A673 (cell line): Measurements from ENCODE around the gene RASAL2. TPM values are rescaled to one million over a fixed set of nuclear protein-coding genes. Genes with fewer than 3 reads are reported as not detected.

Source experiments
- BruUV-seq: library from RNA; stranded (reverse); fragments of 400-500 nt; replicated peaks from 2 replicates; lab custom pipeline; 2021; lab: Mats Ljungman, UMichigan
- CTCF ChIA-PET: fragments of 300-600 bp; sonication (Branson Sonifier 250); formaldehyde crosslinking; loops from one replicate; lab custom pipeline; 2022; ENCODE audit warnings: antibody characterized with exemption; lab: Charles Lee
- POLR2A ChIA-PET: fragments of 300-600 bp; sonication (Branson Sonifier 250); formaldehyde crosslinking; loops from one replicate; lab custom pipeline; 2022; ENCODE audit warnings: antibody characterized with exemption; ENCODE audit not compliant: low non-redundant PET; lab: Charles Lee
- DNase-seq: peaks from one replicate; pipeline ENCODE4 v3.0.0-alpha.2; 2015; ENCODE audit warnings: low spot score
- H3K27ac ChIP-seq: fragments of 200-600 bp; sonication (generic); 2 replicates; pipeline ENCODE4 v1.5.1; 2016; ENCODE audit warnings: mixed run types, low read depth, mild to moderate bottlenecking, mixed read lengths, antibody characterized with exemption, low read length; ENCODE audit not compliant: poor library complexity, severe bottlenecking
- H3K27me3 ChIP-seq: fragments of 200-600 bp; sonication (generic); replicated peaks from 2 replicates; pipeline ENCODE4 v1.6.1; 2017; ENCODE audit warnings: mixed run types, low read depth, mild to moderate bottlenecking, mixed read lengths, antibody characterized with exemption, low read length; ENCODE audit not compliant: insufficient read depth, poor library complexity
- H3K36me3 ChIP-seq: fragments of 200-600 bp; sonication (generic); 2 replicates; pipeline ENCODE4 v1.6.1; 2016; ENCODE audit warnings: mixed run types, mild to moderate bottlenecking, mixed read lengths, antibody characterized with exemption, low read length; ENCODE audit not compliant: insufficient read depth, poor library complexity, severe bottlenecking
- H3K4me1 ChIP-seq: fragments of 200-600 bp; sonication (generic); 2 replicates; pipeline ENCODE4 v1.6.1; 2017; ENCODE audit warnings: mixed run types, mild to moderate bottlenecking, mixed read lengths, antibody characterized with exemption, low read length; ENCODE audit not compliant: insufficient read depth, poor library complexity, severe bottlenecking
- H3K4me3 ChIP-seq: fragments of 200-600 bp; sonication (generic); 2 replicates; pipeline ENCODE4 v1.5.1; 2016; ENCODE audit warnings: low read depth, mixed run types, mild to moderate bottlenecking, mixed read lengths, low read length; ENCODE audit not compliant: poor library complexity, severe bottlenecking
- H3K9me3 ChIP-seq: fragments of 200-600 bp; sonication (generic); 2 replicates; pipeline ENCODE4 v1.6.1; 2016; ENCODE audit warnings: mixed run types, low read depth, mild to moderate bottlenecking, mixed read lengths, antibody characterized with exemption, low read length; ENCODE audit not compliant: poor library complexity, severe bottlenecking
- EZH2 ChIP-seq: fragments of 200-600 bp; sonication (generic); IDR thresholded peaks from 2 replicates; pipeline ENCODE4 v1.6.1; 2017; ENCODE audit warnings: borderline replicate concordance, low read depth, mild to moderate bottlenecking, mixed read lengths, antibody characterized with exemption, low read length; ENCODE audit not compliant: poor library complexity, severe bottlenecking
- intact Hi-C: fragments of 100-400 bp; cut with micrococcal nuclease; formaldehyde crosslinking; loops from one replicate; pipeline ENCODE4 v1.10.0; 2022; ENCODE audit not compliant: unreplicated experiment
- total RNA-seq: library from RNA; stranded (reverse); gene quantifications from 2 replicates; pipeline ENCODE4 v1.2.3, GENCODE V29; 2021
- TF ChIP-seq, protein P1 (sequence below): fragments of 300-800, 200-600 bp; sonication (generic); conservative IDR thresholded peaks from 2 replicates; pipeline ENCODE4 v1.5.1; 2017; ENCODE audit warnings: low read depth, mild to moderate bottlenecking, antibody characterized with exemption, low read length, moderate library complexity, mixed read lengths

Gene RASAL2
- total RNA-seq, 1 experiment from 2014 or later: 8.3 TPM

DNA sequence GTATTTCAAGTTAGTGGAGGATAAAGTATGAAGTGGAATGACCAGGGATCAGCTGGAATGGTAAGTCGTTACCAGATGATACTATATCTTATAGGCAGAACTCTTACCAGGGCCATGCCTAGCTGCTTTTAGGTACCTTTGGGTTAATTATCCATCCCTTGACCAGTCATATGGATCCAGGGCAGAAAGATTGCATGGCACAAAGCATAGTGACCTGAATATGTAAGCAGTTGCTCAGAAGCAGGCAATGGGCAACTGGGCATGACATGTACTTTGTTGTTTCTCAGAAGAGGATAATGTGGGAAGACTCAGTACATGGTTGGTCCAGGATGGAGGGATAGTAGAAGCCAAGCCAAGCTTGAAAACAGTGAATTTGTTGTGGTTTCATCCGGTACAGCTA lies 315.6 kb downstream of the RASAL2 start:
- H3K9me3 ChIP-seq: no peaks in the 10 kb centered on the region
- H3K27me3 ChIP-seq: no peaks in the 10 kb centered on the region
- H3K36me3 ChIP-seq: no peaks in the 10 kb centered on the region
- no peak for DNase-seq
- TF ChIP-seq, protein P1, sequence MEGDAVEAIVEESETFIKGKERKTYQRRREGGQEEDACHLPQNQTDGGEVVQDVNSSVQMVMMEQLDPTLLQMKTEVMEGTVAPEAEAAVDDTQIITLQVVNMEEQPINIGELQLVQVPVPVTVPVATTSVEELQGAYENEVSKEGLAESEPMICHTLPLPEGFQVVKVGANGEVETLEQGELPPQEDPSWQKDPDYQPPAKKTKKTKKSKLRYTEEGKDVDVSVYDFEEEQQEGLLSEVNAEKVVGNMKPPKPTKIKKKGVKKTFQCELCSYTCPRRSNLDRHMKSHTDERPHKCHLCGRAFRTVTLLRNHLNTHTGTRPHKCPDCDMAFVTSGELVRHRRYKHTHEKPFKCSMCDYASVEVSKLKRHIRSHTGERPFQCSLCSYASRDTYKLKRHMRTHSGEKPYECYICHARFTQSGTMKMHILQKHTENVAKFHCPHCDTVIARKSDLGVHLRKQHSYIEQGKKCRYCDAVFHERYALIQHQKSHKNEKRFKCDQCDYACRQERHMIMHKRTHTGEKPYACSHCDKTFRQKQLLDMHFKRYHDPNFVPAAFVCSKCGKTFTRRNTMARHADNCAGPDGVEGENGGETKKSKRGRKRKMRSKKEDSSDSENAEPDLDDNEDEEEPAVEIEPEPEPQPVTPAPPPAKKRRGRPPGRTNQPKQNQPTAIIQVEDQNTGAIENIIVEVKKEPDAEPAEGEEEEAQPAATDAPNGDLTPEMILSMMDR: no peak
- TF ChIP-seq EZH2: no peak
- ChIA-PET POLR2A (interaction anchor here (0.5 kb wide), 1 partner anchor 19 kb away, joined by 4 read pairs; no protein-coding TSS in a partner anchor), CTCF (no interaction called here)
- H3K27ac ChIP-seq: no peak overlapping the region
- BruUV-seq: no TSS peak
- intact Hi-C loops: no loop called here
- H3K4me1 ChIP-seq: no peaks in the 10 kb centered on the region
- no peak overlapping the region for H3K4me3 ChIP-seq

DNA sequence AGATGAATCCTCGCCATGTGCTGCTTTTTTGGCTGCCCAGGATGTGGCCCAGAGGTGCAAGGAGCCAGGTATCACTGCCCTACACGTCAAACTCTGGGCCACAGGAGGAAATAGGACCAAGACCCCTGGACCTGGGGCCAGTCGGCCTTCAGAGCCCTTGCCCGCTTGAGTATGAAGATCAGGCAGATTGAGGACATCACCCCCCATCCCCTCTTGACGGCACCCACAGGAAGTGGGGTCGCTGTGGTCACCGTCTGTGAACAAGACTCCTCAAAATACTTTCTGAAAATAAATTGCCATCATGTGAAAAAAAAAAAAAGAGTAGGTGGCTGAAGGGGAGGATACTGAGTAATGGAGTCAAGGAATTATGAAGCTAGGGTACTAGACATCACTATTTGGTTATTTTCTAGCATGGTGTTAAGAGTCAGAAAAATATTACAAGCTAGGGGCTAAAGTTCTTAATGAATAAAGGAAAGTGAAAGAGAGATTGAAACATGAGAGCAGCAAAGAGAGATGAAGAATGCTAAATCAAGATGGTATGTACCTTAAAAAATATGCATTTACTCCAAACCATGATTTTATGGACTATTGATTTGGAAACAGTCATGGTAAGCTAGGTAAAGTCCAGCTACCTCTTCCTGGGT lies 318.0 kb downstream of the RASAL2 start:
- TF ChIP-seq EZH2: no peak
- TF ChIP-seq, protein P1: no peak
- intact Hi-C loops: no loop called here
- Histone ChIP-seq H3K27ac (no peak overlapping the region), H3K36me3 (no peaks in the 10 kb centered on the region), H3K4me1 (no peaks in the 10 kb centered on the region), H3K4me3 (no peak overlapping the region), H3K27me3 (no peaks in the 10 kb centered on the region), H3K9me3 (peaks cover 4% of the 10 kb centered on the region)
- CTCF ChIA-PET: no interaction called here
- POLR2A ChIA-PET: no interaction called here
- DNase-seq: no peak
- BruUV-seq: no TSS peak

DNA sequence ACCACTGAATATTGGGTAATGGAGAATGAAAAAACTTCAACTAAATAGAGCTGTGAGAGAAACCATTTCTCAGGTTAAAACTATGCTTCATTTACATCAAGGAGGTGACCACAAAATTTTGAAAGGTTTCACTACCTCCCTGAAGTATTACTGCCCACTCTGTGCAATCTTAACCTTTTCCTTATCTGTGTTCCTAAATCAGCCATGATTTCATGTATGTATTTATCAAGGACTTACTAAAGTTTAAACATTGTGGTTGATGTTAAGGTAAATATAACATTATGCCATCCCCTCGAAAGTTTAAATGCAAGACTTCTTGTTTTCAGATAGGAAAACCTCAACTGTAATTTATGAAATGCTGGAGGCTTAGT lies 318.5 kb downstream of the RASAL2 start:
- ChIA-PET CTCF (no interaction called here), POLR2A (no interaction called here)
- intact Hi-C loops: no loop called here

More for the DNA sequence above, 318.5 kb downstream of the RASAL2 start:
- BruUV-seq: no TSS peak
- Histone ChIP-seq H3K9me3 (peaks cover 4% of the 10 kb centered on the region), H3K4me3 (no peak overlapping the region), H3K36me3 (no peaks in the 10 kb centered on the region), H3K27me3 (no peaks in the 10 kb centered on the region), H3K4me1 (no peaks in the 10 kb centered on the region), H3K27ac (no peak overlapping the region)
- DNase-seq: no peak
- no peak for TF ChIP-seq EZH2
- TF ChIP-seq, protein P1: no peak
